ENCODE results near the gene NPSR1. TPM values are rescaled to one million over a fixed set of nuclear protein-coding genes. Genes with fewer than 3 reads are reported as not detected.
A peak's percentile ranks its signal among the peaks of the same experiment; 100 is the strongest.

The NPSR1 gene
- total and polyA plus RNA-seq, 4 experiments from 2014 or later = not detected

DNA sequence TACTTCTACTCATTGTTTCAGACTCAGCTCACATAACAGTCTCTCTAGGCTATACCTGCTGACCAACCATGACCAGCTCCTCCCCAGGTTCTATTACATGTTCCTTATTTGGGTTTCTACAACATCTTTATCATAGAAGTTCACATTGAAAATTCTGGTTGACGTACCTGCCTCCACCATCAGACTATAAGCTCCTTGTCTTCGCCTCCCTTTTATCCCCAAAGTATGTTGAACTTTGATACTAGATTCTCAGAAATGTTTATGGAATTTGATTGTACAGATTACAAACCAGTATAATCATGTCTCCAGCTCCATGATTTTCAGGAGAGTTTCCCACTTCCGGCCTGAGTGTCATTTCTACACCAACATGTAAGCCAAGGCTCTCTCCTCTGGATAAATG, 15.0 kb downstream of the NPSR1 start:
- CTCF ChIA-PET (ENCODE audit: partially characterized antibody) = no interaction called here

DNA sequence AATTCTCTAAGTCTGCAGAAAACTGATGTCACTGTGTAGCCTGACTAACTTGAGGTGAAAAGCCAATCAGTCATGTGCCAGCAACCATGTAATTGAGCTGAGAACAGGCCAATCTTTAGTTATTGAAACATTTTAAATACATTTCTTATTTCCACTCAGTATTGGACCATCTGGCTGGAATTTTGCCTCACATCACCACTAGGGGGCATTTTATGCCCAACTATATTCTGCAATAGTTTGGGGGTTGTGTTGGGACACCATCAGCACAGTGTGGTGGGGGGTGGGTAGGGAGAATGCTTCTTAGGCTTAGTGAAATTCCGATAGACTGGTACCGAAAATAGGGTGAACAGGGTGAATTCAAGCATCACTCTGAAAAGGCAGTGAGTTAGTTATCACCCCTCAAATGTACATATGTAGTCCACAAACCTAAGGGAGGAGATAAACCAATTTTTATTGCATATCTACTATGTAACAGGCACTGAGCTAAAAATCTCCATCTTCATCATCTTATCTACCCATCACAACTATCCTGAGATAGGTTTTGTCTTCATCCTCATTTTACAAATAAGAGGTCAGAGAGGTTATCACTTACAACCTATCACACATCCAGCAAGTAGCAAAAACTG, 17.8 kb downstream of the NPSR1 start:
- Histone ChIP-seq H3K27me3 (ENCODE audit: insufficient read depth, low read length) (no peaks in the 10 kb centered on the region), H3K9me3 (ENCODE audit: control insufficient read depth in 1 of 2, low read length in 2 of 2) (no peaks in the 10 kb centered on the region), H3K27ac (ENCODE audit: low read depth, low read length) (no peak overlapping the region), H3K4me3 (ENCODE audit: low read length in 2 of 2) (no peak overlapping the region), H3K36me3 (ENCODE audit: insufficient read depth, low read length) (no peaks in the 10 kb centered on the region), H3K4me1 (ENCODE audit: insufficient read depth, low read length) (no peaks in the 10 kb centered on the region)
- Mint-ChIP-seq H3K27me3 (no peaks in the 10 kb centered on the region), H3K36me3 (no peaks in the 10 kb centered on the region), H3K4me3 (no peak overlapping the region), H3K4me1 (no peaks in the 10 kb centered on the region), H3K9me3 (no peaks in the 10 kb centered on the region), H3K27ac (no peak overlapping the region)
- intact Hi-C loops (cut with micrococcal nuclease) = no loop called here
- POLR2A ChIA-PET (ENCODE audit: partially characterized antibody) = no interaction called here
- CTCF ChIA-PET (ENCODE audit: partially characterized antibody) = interaction anchor here (1.0 to 2.1 kb wide), 3 partner anchors 8 to 15 kb away, joined by 3 to 12 read pairs (median 6); no protein-coding TSS in a partner anchor
- DNase-seq = peak in 2 of 5 donors; percentile 6

More for the DNA sequence above, 15.0 kb downstream of the NPSR1 start:
- intact Hi-C loops (cut with micrococcal nuclease) = no loop called here
- Histone ChIP-seq H3K4me1 (ENCODE audit: insufficient read depth, low read length) (no peaks in the 10 kb centered on the region), H3K36me3 (ENCODE audit: insufficient read depth, low read length) (no peaks in the 10 kb centered on the region), H3K4me3 (ENCODE audit: low read length in 2 of 2) (no peak overlapping the region), H3K27ac (ENCODE audit: low read depth, low read length) (no peak overlapping the region), H3K9me3 (ENCODE audit: control insufficient read depth in 1 of 2, low read length in 2 of 2) (no peaks in the 10 kb centered on the region), H3K27me3 (ENCODE audit: insufficient read depth, low read length) (no peaks in the 10 kb centered on the region)
- POLR2A ChIA-PET (ENCODE audit: partially characterized antibody) = no interaction called here
- H3K27me3 Mint-ChIP-seq = peaks cover 0 to 1% of the 10 kb centered on the region in 2 donors
- H3K27ac Mint-ChIP-seq = no peak overlapping the region
- no peaks in the 10 kb centered on the region for H3K9me3 Mint-ChIP-seq
- H3K36me3 Mint-ChIP-seq = no peaks in the 10 kb centered on the region
- H3K4me3 Mint-ChIP-seq = no peak overlapping the region
- no peak for DNase-seq
- H3K4me1 Mint-ChIP-seq = no peaks in the 10 kb centered on the region

DNA sequence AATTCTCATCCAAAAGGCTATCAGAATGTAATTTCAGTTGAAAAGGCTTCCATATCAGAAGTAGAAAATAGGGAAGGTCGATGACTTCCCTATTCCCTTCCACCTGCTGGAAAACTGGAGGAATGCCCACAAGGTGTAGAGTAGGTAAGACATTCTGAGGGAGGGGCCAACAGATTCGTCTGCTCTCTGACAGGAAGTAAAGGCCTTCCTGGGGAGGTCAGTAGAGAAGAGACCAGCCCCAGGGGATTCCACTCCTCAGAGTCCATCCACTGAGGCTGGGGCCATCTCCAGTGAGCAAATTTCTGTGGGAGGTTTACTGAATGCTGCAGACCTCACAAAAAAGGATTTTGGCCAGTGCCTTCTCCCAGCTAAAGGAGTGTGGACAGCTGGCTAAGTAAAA, 19.5 kb downstream of the NPSR1 start:
- no peak overlapping the region for H3K4me3 ChIP-seq (ENCODE audit: low read length in 2 of 2)
- CTCF ChIA-PET (ENCODE audit: partially characterized antibody) = no interaction called here
- no peaks in the 10 kb centered on the region for H3K27me3 Mint-ChIP-seq
- H3K4me1 Mint-ChIP-seq = no peaks in the 10 kb centered on the region
- H3K27ac ChIP-seq (ENCODE audit: low read depth, low read length) = no peak overlapping the region
- no peaks in the 10 kb centered on the region for H3K9me3 ChIP-seq (ENCODE audit: control insufficient read depth in 1 of 2, low read length in 2 of 2)
- H3K27me3 ChIP-seq (ENCODE audit: insufficient read depth, low read length) = no peaks in the 10 kb centered on the region
- H3K27ac Mint-ChIP-seq = no peak overlapping the region
- intact Hi-C loops (cut with micrococcal nuclease) = no loop called here
- no peaks in the 10 kb centered on the region for H3K36me3 Mint-ChIP-seq
- H3K4me1 ChIP-seq (ENCODE audit: insufficient read depth, low read length) = no peaks in the 10 kb centered on the region
- POLR2A ChIA-PET (ENCODE audit: partially characterized antibody) = no interaction called here
- no peaks in the 10 kb centered on the region for H3K36me3 ChIP-seq (ENCODE audit: insufficient read depth, low read length)
- DNase-seq = no peak
- no peaks in the 10 kb centered on the region for H3K9me3 Mint-ChIP-seq
- no peak overlapping the region for H3K4me3 Mint-ChIP-seq

DNA sequence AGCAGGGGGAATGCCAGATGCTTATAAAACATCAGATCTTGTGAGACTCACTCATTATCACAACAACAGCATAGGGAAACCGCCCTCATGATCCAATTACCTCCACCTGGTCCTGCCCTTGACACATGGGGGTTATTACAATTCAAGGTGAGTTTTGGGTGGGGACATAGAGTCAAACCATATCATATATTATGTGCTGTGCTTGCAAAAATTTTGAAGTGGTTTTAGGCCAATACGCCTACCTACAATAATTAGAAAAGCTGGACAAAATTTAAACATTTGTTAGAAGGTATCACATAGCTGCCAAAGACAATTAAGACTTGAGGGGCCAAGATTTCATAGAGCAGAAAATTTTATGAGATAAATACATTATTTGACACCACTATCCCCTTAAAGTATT, 29.5 kb downstream of the NPSR1 start:
- Histone ChIP-seq H3K36me3 (ENCODE audit: insufficient read depth, low read length) (no peaks in the 10 kb centered on the region), H3K27ac (ENCODE audit: low read depth, low read length) (no peak overlapping the region), H3K27me3 (ENCODE audit: insufficient read depth, low read length) (no peaks in the 10 kb centered on the region), H3K9me3 (ENCODE audit: control insufficient read depth in 1 of 2, low read length in 2 of 2) (no peaks in the 10 kb centered on the region), H3K4me3 (ENCODE audit: low read length in 2 of 2) (no peak overlapping the region), H3K4me1 (ENCODE audit: insufficient read depth, low read length) (no peaks in the 10 kb centered on the region)
- no peak for DNase-seq
- ChIA-PET CTCF (ENCODE audit: partially characterized antibody) (no interaction called here), POLR2A (ENCODE audit: partially characterized antibody) (no interaction called here)
- Mint-ChIP-seq H3K9me3 (peaks cover 0 to 12% (median 4%) of the 10 kb centered on the region in 8 donors), H3K27me3 (peaks cover 2 to 11% of the 10 kb centered on the region in 2 donors), H3K4me1 (no peaks in the 10 kb centered on the region), H3K4me3 (no peak overlapping the region), H3K36me3 (no peaks in the 10 kb centered on the region), H3K27ac (no peak overlapping the region)
- intact Hi-C loops (cut with micrococcal nuclease) = no loop called here

DNA sequence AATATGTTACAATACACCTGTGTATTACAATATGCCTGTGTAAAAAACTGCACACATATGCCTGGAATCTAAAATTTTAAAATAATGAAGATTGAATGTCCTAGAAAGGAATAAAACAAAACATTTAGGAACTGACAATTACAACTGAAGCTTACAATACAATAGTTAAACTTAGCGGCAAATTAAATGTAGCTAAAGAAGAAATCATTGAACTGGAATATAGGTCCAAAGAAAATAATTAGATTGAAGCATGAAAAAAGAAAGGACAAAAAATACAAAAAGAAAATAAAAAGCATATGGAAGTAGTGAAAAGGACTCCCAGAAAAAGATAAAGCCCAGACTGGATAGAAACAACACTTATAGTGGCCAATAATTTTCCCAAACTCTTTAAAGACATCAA, 38.4 kb downstream of the NPSR1 start:
- CTCF ChIA-PET (ENCODE audit: partially characterized antibody) = no interaction called here

DNA sequence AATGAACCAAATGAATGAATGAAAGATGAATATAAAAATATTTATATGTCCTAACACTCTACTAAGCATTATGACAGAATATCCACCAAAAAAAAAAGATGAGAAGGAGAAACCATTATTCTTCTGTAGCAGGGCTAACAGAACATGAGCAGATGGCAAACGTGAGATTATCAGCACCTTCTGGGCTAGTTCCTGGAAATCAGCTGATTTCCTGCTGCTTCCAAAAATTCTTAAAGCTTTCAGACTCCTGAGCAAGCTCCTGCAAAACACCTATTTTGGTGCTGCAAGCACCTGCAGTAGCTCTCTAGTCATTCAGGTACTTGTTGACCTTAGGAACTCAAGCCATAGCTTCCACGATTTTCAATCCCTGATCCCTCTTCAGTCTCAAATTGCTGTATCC, 51.8 kb downstream of the NPSR1 start:
- Mint-ChIP-seq H3K4me1 (no peaks in the 10 kb centered on the region), H3K4me3 (no peak overlapping the region), H3K27me3 (peaks cover 0 to 8% of the 10 kb centered on the region in 2 donors), H3K36me3 (no peaks in the 10 kb centered on the region), H3K9me3 (peaks cover 0 to 2% (median 0%) of the 10 kb centered on the region in 8 donors), H3K27ac (no peak overlapping the region)
- no peak overlapping the region for H3K4me3 ChIP-seq (ENCODE audit: low read length in 2 of 2)
- DNase-seq = no peak
- no peak overlapping the region for H3K27ac ChIP-seq (ENCODE audit: low read depth, low read length)
- CTCF ChIA-PET (ENCODE audit: partially characterized antibody) = no interaction called here
- intact Hi-C loops (cut with micrococcal nuclease) = no loop called here
- no peaks in the 10 kb centered on the region for H3K4me1 ChIP-seq (ENCODE audit: insufficient read depth, low read length)
- H3K9me3 ChIP-seq (ENCODE audit: control insufficient read depth in 1 of 2, low read length in 2 of 2) = no peaks in the 10 kb centered on the region
- no peaks in the 10 kb centered on the region for H3K36me3 ChIP-seq (ENCODE audit: insufficient read depth, low read length)
- POLR2A ChIA-PET (ENCODE audit: partially characterized antibody) = no interaction called here
- H3K27me3 ChIP-seq (ENCODE audit: insufficient read depth, low read length) = no peaks in the 10 kb centered on the region

More for the DNA sequence above, 38.4 kb downstream of the NPSR1 start:
- no peak overlapping the region for H3K27ac ChIP-seq (ENCODE audit: low read depth, low read length)
- H3K4me3 Mint-ChIP-seq = no peak overlapping the region
- DNase-seq = no peak
- H3K27ac Mint-ChIP-seq = no peak overlapping the region
- POLR2A ChIA-PET (ENCODE audit: partially characterized antibody) = no interaction called here
- no peaks in the 10 kb centered on the region for H3K36me3 Mint-ChIP-seq
- peaks cover 4% of the 10 kb centered on the region in 2 donors for H3K27me3 Mint-ChIP-seq
- H3K9me3 ChIP-seq (ENCODE audit: control insufficient read depth in 1 of 2, low read length in 2 of 2) = no peaks in the 10 kb centered on the region
- no peak overlapping the region for H3K4me3 ChIP-seq (ENCODE audit: low read length in 2 of 2)
- no peaks in the 10 kb centered on the region for H3K36me3 ChIP-seq (ENCODE audit: insufficient read depth, low read length)
- H3K27me3 ChIP-seq (ENCODE audit: insufficient read depth, low read length) = no peaks in the 10 kb centered on the region
- intact Hi-C loops (cut with micrococcal nuclease) = no loop called here
- peaks cover 4 to 41% (median 19%) of the 10 kb centered on the region in 8 donors for H3K9me3 Mint-ChIP-seq
- no peaks in the 10 kb centered on the region for H3K4me1 ChIP-seq (ENCODE audit: insufficient read depth, low read length)
- H3K4me1 Mint-ChIP-seq = no peaks in the 10 kb centered on the region

DNA sequence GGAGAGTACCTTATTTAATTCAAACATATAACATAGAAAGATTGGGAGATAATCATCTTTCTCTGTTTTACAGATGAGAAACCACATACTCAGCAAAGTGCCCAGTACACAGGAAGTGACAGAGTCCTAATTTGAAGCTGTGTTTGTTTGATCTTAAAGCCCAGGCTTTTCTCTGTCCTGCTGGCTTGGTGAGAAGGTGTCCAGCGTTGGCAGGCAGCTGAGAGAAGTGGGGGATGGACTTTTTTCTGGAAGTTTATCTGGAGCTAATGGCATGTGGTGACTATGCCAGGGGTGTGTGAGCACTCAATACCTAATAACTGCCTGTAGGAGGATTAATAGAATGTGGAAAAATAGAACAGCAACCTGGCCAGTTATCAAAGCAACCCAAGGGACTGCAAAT, 60.8 kb downstream of the NPSR1 start:
- Histone ChIP-seq H3K4me3 (ENCODE audit: low read length in 2 of 2) (no peak overlapping the region), H3K27me3 (ENCODE audit: insufficient read depth, low read length) (no peaks in the 10 kb centered on the region), H3K36me3 (ENCODE audit: insufficient read depth, low read length) (no peaks in the 10 kb centered on the region), H3K4me1 (ENCODE audit: insufficient read depth, low read length) (peaks cover 21% of the 10 kb centered on the region), H3K9me3 (ENCODE audit: control insufficient read depth in 1 of 2, low read length in 2 of 2) (no peaks in the 10 kb centered on the region), H3K27ac (ENCODE audit: low read depth, low read length) (no peak overlapping the region)
- Mint-ChIP-seq H3K27ac (peak overlapping the region in 3 of 7 donors; percentile 16 to 64 (median 38)), H3K9me3 (peaks cover 0 to 2% (median 0%) of the 10 kb centered on the region in 8 donors), H3K27me3 (no peaks in the 10 kb centered on the region), H3K36me3 (no peaks in the 10 kb centered on the region), H3K4me1 (peaks cover 20 to 41% (median 23%) of the 10 kb centered on the region in 4 donors), H3K4me3 (peak overlapping the region in 3 of 8 donors; percentile 9 to 44 (median 12))
- ChIA-PET POLR2A (ENCODE audit: partially characterized antibody) (no interaction called here), CTCF (ENCODE audit: partially characterized antibody) (no interaction called here)
- no peak for DNase-seq
- intact Hi-C loops (cut with micrococcal nuclease) = no loop called here
